OCI-LY3 (cell line): ENCODE measurements around the gene CLTC.
"Not testable (repeated sequence)": the region's sequence is repeated elsewhere in the genome, so short reads cannot be mapped to it uniquely, and the experiment has no call there.

Experiments
- H2AFZ ChIP-seq: fragments of 200-600, 300-600 bp; shearing (Covaris generic); 2 replicates; pipeline ENCODE4 v1.6.0; 2014; ENCODE audit warnings: antibody characterized with exemption, low read depth, low read length
- H3K27ac ChIP-seq: fragments of 200-600, 300-600 bp; sonication (generic); 2 replicates; pipeline ENCODE4 v1.5.1; 2014; ENCODE audit warnings: mild to moderate bottlenecking, low read length, moderate library complexity, mixed read lengths
- H3K27me3 ChIP-seq: fragments of 200-600, 300-600 bp; sonication (generic); 2 replicates; pipeline ENCODE4 v1.6.1; 2014; ENCODE audit warnings: low read depth, low read length, mixed read lengths
- H3K36me3 ChIP-seq: fragments of 200-600, 300-600 bp; sonication (generic); replicated peaks from 2 replicates; pipeline ENCODE3; 2014; ENCODE audit warnings: low read depth, low read length, mixed read lengths
- H3K4me1 ChIP-seq: fragments of 300-600, 200-600 bp; sonication (generic); 2 replicates; pipeline ENCODE4 v1.6.1; 2014; ENCODE audit warnings: low read length, mixed read lengths
- H3K4me2 ChIP-seq: fragments of 200-600, 300-600 bp; sonication (generic); 2 replicates; pipeline ENCODE4 v1.6.1; 2014; ENCODE audit warnings: low read length, mixed read lengths
- H3K4me3 ChIP-seq: fragments of 300-600, 200-600 bp; sonication (generic); 2 replicates; pipeline ENCODE4 v1.5.1; 2014; ENCODE audit warnings: antibody characterized with exemption, mild to moderate bottlenecking, low read length, moderate library complexity
- H3K79me2 ChIP-seq: fragments of 300-600, 200-600 bp; shearing (Covaris generic); 2 replicates; pipeline ENCODE4 v1.6.1; 2014; ENCODE audit warnings: mild to moderate bottlenecking, low read length, mixed read lengths
- H3K9ac ChIP-seq: fragments of 300-600, 200-600 bp; shearing (Covaris generic); 2 replicates; pipeline ENCODE4 v1.6.0; 2014; ENCODE audit warnings: mild to moderate bottlenecking, low read length, moderate library complexity
- H3K9me3 ChIP-seq: fragments of 200-600, 300-600 bp; shearing (Covaris generic); 2 replicates; pipeline ENCODE4 v1.6.1; 2014; ENCODE audit warnings: low read length, mixed read lengths; ENCODE audit not compliant: insufficient read depth
- H4K20me1 ChIP-seq: fragments of 200-600, 300-600 bp; sonication (generic); 2 replicates; pipeline ENCODE4 v1.6.1; 2016; ENCODE audit warnings: low read length, mixed read lengths; ENCODE audit not compliant: insufficient read depth
- EZH2phosphoT487 ChIP-seq: fragments of 200-600 bp; shearing (Covaris generic); IDR thresholded peaks from 2 replicates; pipeline ENCODE4 v1.6.1; 2018; ENCODE audit warnings: antibody characterized with exemption, mixed run types, low read depth
- TF ChIP-seq, protein P1 (sequence below): fragments of 200-600, 300-600 bp; sonication (generic); IDR thresholded peaks from 2 replicates; pipeline ENCODE4 v1.5.1; 2014; ENCODE audit warnings: antibody characterized with exemption, low read length, low read depth

The CLTC gene

DNA sequence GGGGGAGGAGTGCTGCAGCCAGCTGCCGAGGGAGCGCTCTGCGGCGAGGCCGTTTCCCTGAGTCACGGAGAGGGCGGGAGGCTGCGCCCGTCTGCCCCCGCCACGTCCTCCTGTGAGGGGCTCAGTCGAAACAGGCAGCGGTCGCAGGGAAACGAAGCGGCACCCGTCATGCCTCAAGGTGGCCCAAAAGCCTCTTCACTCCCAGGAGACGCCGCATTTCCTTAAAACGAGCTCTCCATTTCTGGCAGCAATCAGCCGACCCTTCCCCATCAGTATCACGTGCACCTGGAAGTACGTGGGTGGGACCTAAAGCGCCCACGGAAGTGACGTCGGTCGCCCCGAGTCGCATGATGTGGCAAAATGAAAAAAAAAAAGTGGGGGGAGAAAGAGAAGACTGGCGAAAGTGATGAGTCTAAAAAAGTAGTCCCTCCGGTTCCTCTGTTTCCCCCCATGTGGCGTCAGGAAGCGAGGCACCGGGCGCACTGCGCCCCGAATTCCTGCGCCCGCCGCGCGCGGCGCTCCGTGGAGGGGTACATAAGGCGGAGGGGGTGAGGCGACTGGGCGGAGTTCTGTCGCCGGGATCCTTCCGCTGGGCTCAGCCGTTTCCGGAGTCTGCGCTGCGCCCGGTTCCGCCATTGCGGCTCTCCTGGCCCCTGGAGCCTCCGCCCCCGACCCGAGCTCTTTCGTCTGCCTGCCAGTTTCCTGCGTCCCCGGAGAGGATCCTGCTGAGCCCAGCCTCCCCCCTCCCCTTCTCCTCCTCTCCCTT is at the start of gene CLTC:
Gene CLTC, plus strand, starts transcription at position 598 of the 766 bp plus-strand sequence. CDS start 237 bp downstream, outside the sequence.
- peaks cover 6% of the 10 kb centered on the region for H3K36me3 ChIP-seq
- H3K9me3 ChIP-seq = no peaks in the 10 kb centered on the region
- peak within 1 kb of the TSS; percentile 87 for H3K4me2 ChIP-seq
- TF ChIP-seq, protein P1, sequence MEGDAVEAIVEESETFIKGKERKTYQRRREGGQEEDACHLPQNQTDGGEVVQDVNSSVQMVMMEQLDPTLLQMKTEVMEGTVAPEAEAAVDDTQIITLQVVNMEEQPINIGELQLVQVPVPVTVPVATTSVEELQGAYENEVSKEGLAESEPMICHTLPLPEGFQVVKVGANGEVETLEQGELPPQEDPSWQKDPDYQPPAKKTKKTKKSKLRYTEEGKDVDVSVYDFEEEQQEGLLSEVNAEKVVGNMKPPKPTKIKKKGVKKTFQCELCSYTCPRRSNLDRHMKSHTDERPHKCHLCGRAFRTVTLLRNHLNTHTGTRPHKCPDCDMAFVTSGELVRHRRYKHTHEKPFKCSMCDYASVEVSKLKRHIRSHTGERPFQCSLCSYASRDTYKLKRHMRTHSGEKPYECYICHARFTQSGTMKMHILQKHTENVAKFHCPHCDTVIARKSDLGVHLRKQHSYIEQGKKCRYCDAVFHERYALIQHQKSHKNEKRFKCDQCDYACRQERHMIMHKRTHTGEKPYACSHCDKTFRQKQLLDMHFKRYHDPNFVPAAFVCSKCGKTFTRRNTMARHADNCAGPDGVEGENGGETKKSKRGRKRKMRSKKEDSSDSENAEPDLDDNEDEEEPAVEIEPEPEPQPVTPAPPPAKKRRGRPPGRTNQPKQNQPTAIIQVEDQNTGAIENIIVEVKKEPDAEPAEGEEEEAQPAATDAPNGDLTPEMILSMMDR = no peak
- TF ChIP-seq EZH2phosphoT487 = no peak
- H3K4me1 ChIP-seq = peaks cover 38% of the 10 kb centered on the region
- H2AFZ ChIP-seq = peak within 1 kb of the TSS; percentile 76; the same call in 1 of the 2 replicates
- peaks cover 65% of the 10 kb centered on the region for H3K79me2 ChIP-seq
- H4K20me1 ChIP-seq = peaks cover 39% of the 10 kb centered on the region
- H3K9ac ChIP-seq = peak within 1 kb of the TSS; percentile 100
- H3K27me3 ChIP-seq = no peaks in the 10 kb centered on the region
- peak within 1 kb of the TSS; percentile 100 for H3K4me3 ChIP-seq
- H3K27ac ChIP-seq = peak within 1 kb of the TSS; percentile 87

GRCh38 chr17:59572301-59572924 is 47.3 kb upstream of the CLTC start:
- Histone ChIP-seq H3K27ac (peak overlapping the region; percentile 51), H4K20me1 (no peaks in the 10 kb centered on the region), H3K36me3 (peaks cover 14% of the 10 kb centered on the region), H2AFZ (no peak overlapping the region), H3K4me3 (no peak overlapping the region), H3K4me1 (peaks cover 10% of the 10 kb centered on the region), H3K79me2 (peaks cover 4% of the 10 kb centered on the region; the same call in 1 of the 2 replicates), H3K27me3 (no peaks in the 10 kb centered on the region), H3K4me2 (0 out of 2 replicates have a peak overlapping the region, but pooled peaks have one; percentile 9), H3K9ac (no peak overlapping the region), H3K9me3 (no peaks in the 10 kb centered on the region)
- TF ChIP-seq, protein P1 = no peak

DNA sequence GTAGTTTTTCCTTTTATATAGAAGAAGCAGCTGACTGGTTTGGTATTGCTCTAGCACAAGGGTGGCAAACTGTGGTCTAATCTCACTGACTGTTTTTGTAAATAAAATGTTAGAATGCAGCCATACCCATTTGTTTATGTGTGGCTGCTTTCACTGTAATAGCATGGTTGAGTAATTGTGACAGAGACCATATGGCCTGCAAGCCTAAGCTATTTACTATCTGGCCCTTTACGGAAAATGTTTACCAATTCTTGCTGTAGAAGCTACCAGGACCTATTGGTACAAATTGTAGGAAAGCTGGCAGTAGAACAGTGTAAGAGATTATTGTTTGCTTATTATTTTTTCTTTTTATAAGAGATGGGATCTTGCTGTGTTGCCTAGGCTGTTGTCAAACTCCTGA is 35.5 kb upstream of the CLTC start:
- not testable (repeated sequence) for H3K79me2 ChIP-seq, H3K27me3 ChIP-seq, H3K4me1 ChIP-seq, H3K4me2 ChIP-seq, H4K20me1 ChIP-seq, H2AFZ ChIP-seq, H3K9me3 ChIP-seq, H3K9ac ChIP-seq, H3K27ac ChIP-seq, H3K36me3 ChIP-seq, H3K4me3 ChIP-seq

DNA sequence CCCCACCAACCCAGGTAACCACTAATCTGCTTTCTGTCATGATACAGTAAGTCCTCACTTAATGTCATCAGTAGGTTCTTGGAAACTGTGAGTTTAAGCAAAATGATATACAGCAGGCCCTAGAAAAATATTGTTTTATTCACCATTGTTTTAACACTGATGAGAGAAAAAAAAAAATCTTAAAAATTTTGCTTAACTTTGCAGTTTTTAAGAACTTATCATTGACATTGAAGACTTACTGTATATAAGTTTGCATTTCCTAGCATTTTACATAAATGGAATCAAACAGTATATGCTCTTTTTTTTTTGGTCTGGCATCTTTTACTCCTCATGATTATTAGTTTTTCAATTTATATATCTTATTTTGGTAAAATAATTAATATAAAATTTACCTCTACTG is 19.5 kb upstream of the CLTC start:
- Histone ChIP-seq H3K4me2 (no peak overlapping the region), H3K79me2 (no peaks in the 10 kb centered on the region)
- no peak for TF ChIP-seq EZH2phosphoT487
- TF ChIP-seq, protein P1 = no peak

More for the DNA sequence above, 19.5 kb upstream of the CLTC start:
- peaks cover 10% of the 10 kb centered on the region for H3K4me1 ChIP-seq
- H3K36me3 ChIP-seq = peaks cover 10% of the 10 kb centered on the region
- H4K20me1 ChIP-seq = no peaks in the 10 kb centered on the region
- H3K9ac ChIP-seq = no peak overlapping the region
- no peak overlapping the region for H2AFZ ChIP-seq
- H3K27ac ChIP-seq = no peak overlapping the region
- no peaks in the 10 kb centered on the region for H3K9me3 ChIP-seq
- H3K27me3 ChIP-seq = no peaks in the 10 kb centered on the region
- H3K4me3 ChIP-seq = no peak overlapping the region
